HepG2 (cell line): ENCODE results near the gene ESPN.

ENCODE experiments used
- CHD2 ChIP-seq: IDR thresholded peaks from 2 replicates; pipeline ENCODE4 v1.6.1; 2011; ENCODE audit warnings: low read depth, low read length, improper control_type of control experiment
- CREM ChIP-seq, 2 experiments: sonication (generic) in 1 of 2; formaldehyde crosslinking in 1 of 2; IDR thresholded peaks; 2 replicates each; pipeline versions ENCODE4 v1.4.0 to v1.6.1; 2016 to 2020; ENCODE audit warnings: antibody characterized with exemption in 1 of 2, mild to moderate bottlenecking in 1 of 2, missing genetic modification reagents in 1 of 2
- CTCF ChIP-seq: sonication (generic); formaldehyde crosslinking; IDR thresholded peaks from 2 replicates; pipeline ENCODE4 v1.5.0; 2020; ENCODE audit warnings: mild to moderate bottlenecking, missing genetic modification reagents, moderate library complexity
- FOXM1 ChIP-seq: sonication (generic); formaldehyde crosslinking; IDR thresholded peaks from 2 replicates; pipeline ENCODE4 v1.5.0; 2020; ENCODE audit warnings: missing genetic modification reagents
- HNRNPUL1 ChIP-seq: fragments of 200-400 bp; formaldehyde crosslinking; IDR thresholded peaks from 2 replicates; pipeline ENCODE4 v1.6.1; 2017; ENCODE audit warnings: low read depth, mild to moderate bottlenecking, low read length, moderate library complexity
- PLRG1 ChIP-seq: fragments of 450-650 bp; conservative IDR thresholded peaks from 2 replicates; pipeline ENCODE4 v1.6.1; 2016
- POLR2A ChIP-seq, 2 experiments: IDR thresholded peaks; 2 replicates each; pipeline ENCODE4 v1.6.1; 2011; ENCODE audit warnings: low read depth in 2 of 2, low read length in 2 of 2, mild to moderate bottlenecking in 1 of 2, moderate library complexity in 1 of 2; ENCODE audit not compliant: insufficient read depth in 1 of 2
- RAD21 ChIP-seq: fragments of 450-650 bp; formaldehyde crosslinking; IDR thresholded peaks from 2 replicates; pipeline ENCODE4 v1.5.0; 2020; ENCODE audit warnings: mild to moderate bottlenecking
- ZNF589 ChIP-seq: sonication (generic); formaldehyde crosslinking; conservative IDR thresholded peaks from 2 replicates; pipeline ENCODE4 v1.8.0; 2022; ENCODE audit warnings: mild to moderate bottlenecking, moderate library complexity, missing genetic modification reagents

GRCh38 chr1:6420454-6421042, 4.0 kb upstream of the ESPN start:
- TF ChIP-seq RAD21 (CRISPR knock-in tag): no peak
- TF ChIP-seq HNRNPUL1: no peak
- TF ChIP-seq CTCF (CRISPR knock-in tag): no peak
- TF ChIP-seq PLRG1: no peak
- no peak for TF ChIP-seq ZNF589 (CRISPR knock-in tag)
- TF ChIP-seq POLR2A (IDR thresholded peaks at IDR 0.05; ENCODE audit: insufficient read depth in 1 of 2, low read depth in 2 of 2, low read length in 2 of 2): no peak
- no peak for TF ChIP-seq FOXM1 (CRISPR knock-in tag)
- no peak for TF ChIP-seq CHD2
- no peak for TF ChIP-seq CREM (IDR thresholded peaks at IDR 0.05)
- TF ChIP-seq CREM (CRISPR knock-in tag; IDR thresholded peaks at IDR 0.05): no peak
